SIG-M5 (cell line): ENCODE results near the gene ERBB4.
"Not testable (repeated sequence)": the region's sequence is repeated elsewhere in the genome, so short reads cannot be mapped to it uniquely, and the experiment has no call there.

Experiments used
- DNase-seq: peaks from one replicate; lab custom pipeline; 2025; lab: John Stamatoyannopoulos, UW

The ERBB4 gene

DNA sequence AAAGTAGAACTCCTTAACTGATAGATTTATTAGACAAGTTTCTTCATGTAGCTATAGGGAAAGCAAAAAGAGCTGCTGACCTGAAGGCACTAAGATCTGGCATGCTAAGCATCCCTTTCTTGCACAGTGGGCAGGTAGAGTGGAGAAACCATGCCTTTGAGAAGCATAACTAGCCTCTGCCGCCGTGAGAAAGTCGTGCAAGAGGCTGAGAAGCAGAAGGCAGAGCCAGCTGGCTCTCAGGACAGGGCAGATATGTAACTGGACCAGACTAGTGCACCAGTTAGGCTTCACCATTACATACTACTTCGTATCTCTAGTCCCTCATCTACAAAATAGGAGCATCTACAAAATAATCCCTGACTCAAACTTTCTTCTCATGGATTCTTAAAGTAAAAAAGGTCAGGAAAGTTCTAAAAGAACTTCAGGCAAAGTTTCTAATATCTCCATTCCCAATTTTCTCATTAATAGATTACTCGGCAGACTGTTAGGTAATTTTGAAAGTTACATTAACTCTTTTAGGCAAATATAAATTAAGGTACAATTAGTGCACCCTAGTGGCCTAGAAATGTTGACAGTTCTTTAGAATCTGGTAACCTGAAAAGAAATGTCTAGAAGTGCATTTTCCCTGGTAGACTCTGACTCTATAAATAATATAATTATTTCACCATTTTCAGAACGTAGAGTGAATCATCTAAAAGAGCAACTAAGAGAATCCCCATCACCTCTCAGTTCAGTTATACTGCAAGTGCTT is 10.3 kb downstream of the ERBB4 start:
- DNase-seq, result no peak

DNA sequence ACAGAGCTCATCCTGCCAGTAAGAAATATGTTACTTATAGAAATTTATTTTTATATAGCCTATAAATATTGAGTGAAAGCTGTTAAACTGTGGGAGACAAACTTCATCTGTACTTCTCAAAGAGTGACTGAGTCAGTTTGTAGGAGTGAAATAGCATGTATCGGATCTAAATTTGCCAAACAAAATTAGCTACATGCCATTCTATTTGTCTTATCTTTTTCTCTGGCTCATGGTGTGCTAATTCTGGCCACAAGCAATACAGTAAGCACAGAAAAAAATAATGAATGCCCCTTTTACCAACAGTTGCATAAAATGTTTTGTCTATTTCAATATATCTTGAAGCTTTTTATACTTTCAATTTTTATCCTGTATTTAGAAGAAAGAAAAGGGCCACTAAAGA is 12.5 kb downstream of the ERBB4 start:
- no peak for DNase-seq

DNA sequence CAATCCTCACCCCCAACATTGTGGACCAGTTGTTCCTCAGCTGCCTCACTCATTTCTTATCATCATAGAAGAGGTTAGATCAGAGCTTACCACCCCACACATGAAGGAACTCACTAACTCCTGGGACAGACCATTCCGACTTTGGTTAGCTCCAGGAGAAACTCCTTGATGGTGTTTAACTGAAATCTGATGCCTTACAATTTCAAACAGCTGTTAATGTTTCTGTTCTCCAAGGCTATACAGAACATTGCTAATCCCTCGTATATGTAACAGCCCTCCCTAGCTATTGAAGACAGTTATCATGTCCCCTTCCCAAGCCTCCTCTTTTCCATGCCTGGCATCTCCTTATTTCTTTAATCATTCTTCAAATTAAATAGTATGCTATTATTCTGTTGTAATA is 14.8 kb downstream of the ERBB4 start:
- no peak for DNase-seq

DNA sequence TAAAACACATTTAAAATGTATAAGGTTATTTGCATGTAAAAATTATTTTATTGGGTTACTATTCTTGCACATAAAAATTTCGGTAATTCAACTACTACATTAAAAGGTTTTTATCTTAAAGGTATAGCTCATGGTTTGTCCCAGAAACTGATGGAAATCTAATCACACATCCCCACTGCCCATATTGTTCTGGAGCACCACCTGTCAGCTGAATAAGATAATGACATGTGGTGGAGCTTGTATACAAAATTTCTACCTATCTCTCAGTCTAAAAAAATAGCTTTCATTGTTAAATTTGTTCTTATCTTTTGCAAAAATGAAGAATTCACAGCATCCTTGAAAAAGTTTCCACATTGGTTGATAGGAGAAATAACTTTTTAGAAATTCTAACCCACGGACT is 18.3 kb downstream of the ERBB4 start:
- no peak for DNase-seq

DNA sequence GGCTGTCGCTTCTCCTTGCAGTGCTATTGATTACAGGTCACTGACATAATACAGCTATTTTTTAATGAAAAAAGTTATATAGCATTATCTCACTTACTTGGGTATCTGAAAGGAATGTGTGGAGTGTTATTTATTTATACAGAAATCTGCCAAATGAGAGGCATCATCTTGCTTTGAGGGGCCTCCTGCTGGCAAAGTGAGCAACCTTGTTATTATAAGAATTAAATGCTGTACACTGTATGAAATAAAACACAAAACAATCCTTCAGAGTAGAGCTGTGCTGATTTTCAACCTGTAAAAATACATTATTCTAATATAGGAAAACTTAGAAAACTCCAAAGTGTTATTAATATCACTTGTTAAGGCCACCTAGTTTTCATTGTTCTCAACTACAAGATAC is 20.9 kb downstream of the ERBB4 start:
- no peak for DNase-seq

DNA sequence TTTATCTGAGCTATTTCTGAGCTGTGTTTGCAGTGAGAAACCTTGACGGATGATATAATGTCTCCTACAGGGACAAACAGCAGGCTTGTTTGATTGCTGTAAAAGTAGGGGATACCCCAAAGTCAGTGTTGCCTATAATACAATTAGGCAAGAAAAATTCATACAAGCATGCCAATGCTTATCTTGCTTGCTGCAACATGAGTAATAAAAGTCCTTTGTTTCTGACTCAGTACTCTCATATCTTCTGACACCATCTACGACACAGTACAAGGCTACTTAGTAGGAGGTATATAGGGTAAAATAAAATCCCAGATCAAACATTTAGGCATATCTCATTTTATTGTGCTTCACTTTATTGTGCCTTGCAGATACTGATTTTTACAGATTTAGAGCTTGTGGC is 33.0 kb downstream of the ERBB4 start:
- no peak for DNase-seq

DNA sequence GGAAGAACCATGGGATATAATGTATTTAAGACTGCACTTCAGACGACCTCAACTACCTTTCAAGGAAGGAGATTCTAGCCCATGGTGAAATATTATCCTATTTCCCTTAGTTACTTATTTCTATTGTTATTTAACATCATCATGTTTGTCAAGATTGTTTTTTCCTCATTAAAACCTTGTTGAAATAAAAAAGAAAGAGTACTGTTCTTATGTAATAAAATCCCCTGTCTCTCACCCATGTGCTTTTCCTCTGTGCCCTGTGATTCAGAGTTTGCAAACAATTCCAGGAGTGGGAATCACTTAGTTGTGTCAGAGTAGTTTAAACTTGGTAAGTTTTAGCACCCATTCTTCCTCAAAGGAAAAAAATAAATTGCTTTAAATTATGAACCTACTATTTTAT is 43.6 kb downstream of the ERBB4 start:
- DNase-seq, result no peak

DNA sequence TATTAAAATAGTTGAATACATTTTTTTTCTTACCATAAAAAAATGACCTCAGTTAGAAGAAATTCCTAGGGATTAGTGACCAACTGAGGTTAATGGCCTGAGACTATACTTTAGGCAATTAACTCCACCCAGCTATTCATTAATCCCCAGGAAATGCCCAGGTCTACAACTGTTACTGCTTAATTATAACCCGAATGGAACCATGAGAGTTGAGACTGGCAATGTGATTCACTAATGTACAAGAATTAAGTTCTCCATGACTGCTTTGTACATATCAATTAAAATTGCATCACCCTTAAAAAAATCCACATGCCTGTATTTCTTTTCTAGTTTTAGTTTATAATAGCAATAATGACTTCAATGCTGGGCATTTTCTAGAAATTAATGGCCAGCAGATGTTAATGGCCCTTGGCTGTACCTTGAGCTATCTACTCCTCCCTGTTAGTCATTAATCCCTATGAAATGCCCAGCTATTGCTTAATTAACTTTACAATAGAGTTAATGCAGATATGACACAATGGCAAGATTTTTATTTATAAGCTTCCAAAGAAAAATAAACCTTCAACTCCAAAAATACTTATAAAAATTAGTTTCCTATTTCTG is 44.1 kb downstream of the ERBB4 start:
- no peak for DNase-seq

DNA sequence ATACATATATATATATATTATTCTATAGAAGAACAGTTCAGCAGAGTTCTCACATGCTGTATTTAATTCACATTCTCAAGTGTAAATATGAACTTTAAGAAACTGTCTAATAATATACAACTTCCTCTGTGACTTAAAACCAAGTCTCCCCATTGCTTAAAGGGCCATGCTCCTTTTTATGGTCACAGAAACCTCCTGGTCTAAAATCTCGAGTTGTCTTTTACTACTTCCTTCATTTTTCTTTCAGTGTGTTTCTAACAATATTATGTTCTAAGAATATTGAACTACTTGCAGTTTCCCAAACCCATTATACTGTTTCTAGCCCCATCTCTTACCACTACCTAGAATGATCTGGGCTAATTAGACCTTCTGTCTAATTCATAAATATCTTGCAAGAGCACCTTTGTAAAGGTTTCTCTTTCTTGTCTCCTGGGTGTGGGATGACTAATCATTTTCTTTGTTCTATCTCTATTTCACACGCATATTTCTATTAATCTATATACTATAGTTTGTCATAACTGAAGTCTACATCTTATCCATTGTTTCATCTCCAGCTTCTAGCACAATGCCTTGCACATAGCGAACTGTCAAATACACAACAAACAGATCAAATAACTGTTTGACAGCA is 48.8 kb downstream of the ERBB4 start:
- DNase-seq, result no peak

DNA sequence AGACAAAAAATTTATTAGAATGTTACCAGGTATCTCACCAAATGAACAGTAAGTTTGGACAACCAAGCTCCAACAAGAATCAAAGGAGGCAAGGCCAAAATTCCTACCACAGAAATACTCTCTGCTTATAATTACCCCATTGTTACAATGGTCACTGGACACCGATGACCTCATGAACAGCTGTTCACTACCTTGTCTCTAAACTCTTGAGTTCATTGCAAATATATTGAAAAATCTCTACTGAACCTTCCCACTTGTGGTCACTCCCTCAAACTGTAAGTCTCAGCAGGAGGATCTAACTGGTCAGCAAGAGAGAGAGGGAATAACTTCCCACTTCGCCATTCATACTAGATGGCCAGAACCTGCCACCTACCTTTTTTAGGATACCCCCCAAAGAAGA is 50.0 kb downstream of the ERBB4 start:
- DNase-seq, result no peak

DNA sequence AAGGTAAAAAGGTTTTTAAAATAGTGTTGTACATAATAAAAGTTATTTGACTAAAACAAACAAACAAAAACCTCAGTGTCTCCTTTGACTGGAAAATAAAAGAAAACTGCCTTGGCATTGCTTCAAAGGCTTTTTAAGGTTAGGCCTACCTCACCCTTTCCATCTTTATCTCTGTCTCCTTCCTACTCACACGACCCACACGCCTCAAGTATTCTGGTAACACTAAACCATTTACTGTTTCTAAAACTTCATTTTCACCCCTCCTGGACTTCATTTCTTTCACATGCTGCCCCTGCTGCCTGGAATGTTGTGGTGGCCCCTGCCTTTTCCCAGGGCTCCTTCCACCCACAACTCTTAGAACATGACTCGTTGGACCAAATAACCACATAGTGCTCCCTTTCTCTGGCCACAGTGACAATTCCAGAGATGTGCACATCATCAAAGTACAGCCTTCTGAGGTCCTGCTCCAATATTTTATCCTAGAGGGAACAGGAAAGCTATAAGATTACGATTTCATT is 54.0 kb downstream of the ERBB4 start:
- DNase-seq, result no peak

DNA sequence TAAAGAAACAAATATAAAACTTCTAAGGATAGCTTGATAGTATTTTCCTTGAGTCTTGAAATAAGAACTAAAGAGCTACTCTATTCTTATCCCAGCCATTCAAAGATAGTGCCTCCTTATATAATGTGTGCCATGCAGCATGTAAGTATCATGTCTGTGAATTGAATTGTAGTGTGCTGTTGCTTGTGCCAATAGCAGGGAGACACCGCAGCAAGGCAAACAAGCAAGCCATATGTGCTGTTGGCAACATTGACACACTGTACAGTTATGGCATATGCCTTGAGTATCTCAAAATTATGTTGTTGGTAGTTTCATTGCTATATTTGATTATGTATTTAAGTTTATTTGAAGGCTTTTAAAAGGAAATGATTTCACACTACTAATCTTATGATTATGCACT is 58.2 kb downstream of the ERBB4 start:
- no peak for DNase-seq

DNA sequence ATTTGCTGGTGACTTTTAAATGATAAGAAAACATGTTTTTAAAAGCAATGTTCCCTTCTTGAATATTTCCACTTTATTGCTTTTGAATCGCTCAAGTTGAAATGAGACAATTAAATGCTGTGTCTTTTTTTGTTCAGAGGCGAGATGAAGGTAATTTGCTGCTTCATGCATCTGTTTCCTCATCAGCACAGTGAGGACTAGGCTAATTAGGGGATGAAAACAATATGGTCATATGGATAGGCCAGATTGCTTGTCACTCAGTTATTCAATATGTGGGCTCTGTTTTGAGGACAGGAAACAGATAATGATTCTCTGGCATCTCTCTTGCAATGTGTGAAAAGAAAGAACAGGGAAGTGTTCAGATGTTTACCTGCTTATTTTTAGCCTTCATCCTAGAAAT is 61.0 kb downstream of the ERBB4 start:
- DNase-seq, result no peak

DNA sequence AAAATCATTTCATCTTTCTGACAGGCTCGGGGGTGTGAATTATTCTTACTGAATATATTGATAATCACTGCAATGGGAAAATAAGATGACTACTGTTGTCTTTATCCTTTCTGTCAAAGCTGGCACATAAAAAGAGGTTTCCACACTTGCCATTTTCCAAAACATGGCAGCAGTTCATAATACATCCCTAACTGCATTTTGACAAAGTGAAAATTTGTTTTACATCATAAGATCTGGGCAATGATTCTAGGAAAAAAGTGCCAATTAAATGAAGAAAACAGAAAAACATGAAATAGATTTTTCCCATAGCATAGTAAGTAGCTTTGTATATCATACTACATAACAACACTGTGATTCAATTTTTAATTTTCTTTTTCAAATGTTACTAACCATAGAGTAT is 65.4 kb downstream of the ERBB4 start:
- DNase-seq, result no peak

DNA sequence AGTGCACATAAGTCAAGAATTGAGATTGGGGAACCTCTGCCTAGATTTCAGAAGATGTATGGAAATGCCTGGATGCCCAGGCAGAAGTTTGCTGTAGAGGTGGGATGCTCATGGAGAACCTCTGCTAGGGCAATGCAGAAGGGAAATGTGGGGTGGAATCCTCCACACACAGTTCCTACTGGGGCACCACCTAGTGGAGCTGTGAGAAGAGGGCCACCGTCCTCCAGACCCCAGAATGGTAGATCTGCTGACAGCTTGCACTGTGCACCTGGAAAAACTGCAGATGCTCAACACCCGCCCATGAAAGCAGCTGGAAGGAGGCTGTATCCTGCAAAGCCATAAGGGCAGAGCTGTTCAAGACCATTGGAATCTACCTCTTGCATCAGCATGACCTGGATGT is 71.1 kb downstream of the ERBB4 start:
- not testable (repeated sequence) for DNase-seq

DNA sequence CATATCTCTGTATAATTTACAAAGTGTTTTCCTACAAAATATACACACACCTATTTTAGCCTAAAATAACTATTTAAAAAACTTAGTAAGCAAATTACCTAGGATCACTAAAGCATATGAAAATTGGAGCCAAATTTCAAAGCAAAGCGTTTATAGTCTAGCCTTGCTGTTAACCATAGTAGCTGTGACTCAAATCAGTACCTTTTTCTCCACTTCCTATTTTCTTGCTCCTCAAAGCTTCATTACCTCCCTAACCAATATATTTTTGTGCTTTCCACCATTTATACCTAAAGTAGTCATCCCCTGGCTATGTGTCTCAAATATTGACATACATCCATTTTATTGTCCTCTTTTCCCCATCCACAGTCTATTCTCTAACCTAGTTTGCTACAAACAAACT is 73.1 kb downstream of the ERBB4 start:
- no peak for DNase-seq

DNA sequence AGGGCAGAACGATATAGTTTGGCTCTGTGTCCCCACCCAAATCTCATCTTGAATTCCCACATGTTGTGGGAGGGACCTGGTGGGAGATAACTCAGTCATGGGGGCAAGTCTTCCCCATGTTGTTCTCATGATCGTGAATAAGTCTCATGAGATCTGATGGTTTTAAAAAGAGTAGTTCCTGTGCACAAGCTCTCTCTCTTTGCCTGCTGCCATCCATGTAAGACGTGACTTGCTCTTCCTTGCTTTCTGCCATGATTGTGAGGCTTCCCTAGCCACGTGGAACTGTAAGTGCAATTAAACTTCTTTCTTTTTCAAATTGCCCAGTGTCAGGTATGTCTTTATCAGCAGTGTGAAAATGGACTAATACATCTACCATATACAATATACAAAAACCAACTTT is 76.9 kb downstream of the ERBB4 start:
- not testable (repeated sequence) for DNase-seq

DNA sequence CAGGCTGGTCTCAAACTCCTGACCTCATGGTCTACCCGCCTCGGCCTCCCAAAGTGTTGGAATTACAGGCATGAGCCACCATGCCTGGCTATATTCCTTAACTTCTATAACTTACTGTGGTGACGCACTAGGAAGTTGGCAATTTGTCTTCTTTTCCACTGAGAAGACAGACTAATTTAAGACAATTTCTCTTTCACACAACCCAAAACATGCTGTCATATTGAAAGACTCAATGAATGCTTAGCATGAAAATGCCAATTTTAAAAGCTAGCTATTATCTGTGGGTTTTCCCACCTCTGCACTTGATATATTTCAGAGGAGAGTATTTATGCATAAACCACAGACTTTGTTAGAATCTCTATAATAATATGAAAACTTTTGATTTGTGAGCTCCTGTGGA is 84.5 kb downstream of the ERBB4 start:
- DNase-seq, result no peak

DNA sequence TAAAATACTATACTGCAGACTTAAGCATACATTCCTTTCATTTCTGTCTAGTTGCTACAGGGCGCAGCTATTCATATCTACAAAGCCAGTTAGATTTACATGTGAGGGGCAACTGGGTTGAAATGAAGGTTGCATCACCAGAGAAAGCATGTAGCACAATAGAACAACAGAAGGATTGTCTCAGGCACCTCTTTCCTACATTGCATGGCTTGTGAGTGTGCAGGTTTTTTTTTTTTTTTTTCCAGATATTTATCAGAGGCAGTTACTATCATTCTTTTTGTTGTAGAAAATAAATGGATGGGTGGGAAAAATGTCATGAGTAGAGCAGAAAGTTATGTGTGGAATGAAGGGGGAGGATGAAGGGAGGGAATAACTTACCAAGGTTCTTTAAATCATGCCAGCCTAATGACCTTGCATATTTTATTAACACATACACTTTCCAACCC is 86.8 kb downstream of the ERBB4 start:
- DNase-seq, result no peak

DNA sequence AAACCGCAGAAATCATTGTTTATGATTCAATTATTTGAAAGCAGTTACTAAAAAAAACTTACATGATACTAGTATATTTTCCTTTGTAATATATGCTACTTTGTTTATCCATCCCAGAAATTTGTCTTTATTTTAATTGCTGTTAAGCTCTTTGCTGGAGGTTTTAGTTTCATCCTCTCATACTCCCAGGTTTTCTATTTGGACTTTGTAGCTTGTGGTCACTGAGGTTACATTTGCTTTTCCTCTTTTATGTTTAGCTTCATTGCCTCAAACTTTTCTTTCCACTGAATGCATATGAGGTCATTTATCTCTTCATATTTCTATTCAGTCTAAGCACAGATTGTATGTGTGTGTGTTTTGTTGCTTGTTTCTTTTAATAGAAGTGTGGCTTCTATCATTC is 89.9 kb downstream of the ERBB4 start:
- DNase-seq, result no peak

DNA sequence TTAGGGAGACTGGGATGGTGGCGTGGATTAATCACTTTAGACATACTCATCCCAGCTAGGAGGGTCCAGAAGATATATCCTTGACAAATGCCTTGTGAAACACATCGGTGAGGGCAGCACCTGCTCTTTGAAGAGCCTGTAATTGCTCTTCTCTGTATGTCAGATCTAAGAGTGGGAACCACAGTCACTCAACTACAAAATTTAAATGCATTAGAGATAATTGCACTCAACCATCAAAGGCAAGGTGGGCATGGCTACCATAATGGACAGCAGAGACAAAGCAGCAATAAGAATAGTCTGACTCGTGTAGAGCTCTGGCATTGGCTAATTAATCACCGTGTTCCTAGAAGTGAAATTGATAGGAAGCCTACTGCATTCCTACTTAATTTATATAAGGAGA is 96.8 kb downstream of the ERBB4 start:
- no peak for DNase-seq

DNA sequence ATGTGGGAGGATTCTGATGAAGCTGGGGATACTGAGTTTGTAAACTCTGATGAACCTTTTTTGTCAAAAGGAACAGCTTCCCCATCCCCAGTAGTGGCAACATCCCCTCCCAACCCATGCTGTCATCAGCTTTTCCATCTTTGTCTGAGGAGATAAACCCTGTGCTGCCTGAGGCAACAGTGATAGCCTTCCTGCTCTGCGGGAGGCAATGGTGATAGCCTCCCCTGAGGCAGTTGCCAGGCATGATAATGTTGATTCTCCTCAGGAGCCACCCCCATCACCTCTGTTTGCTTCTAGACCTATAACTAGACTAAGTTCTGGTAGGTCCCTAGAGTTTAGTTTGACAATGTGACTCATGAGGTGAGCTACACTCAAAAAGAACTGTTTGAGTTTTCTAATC is 97.5 kb downstream of the ERBB4 start:
- no peak for DNase-seq
